ENCODE data around the gene HTD2. TPM values are rescaled to one million over a fixed set of nuclear protein-coding genes. Genes with fewer than 3 reads are reported as not detected.

HTD2 gene
- total and polyA plus RNA-seq, 2 donors (not counting 3 experiments of a cell fraction or from before 2014, with no cell fraction given) = 8.2 to 10.3 TPM

DNA sequence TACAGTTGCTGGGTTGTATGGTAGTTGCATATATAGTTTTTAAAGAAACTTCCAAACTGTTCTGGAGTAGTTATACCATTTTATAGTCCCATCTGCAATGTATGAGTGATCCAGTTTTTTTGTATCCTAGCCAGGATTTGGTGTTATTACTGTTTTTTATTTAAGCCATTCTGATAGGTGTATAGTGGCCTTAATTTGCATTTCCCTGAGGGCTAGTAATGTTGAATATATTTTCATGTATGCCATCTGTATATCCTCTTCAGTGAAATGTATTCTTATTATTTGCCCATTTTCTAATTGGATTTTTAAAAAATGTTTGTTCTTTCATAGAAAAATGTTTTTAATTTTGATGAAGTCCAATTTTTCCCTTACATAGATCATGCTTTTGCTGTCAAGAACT lies 55.5 kb downstream of the HTD2 start:
- H3K9me1 ChIP-seq (replicated peaks; ENCODE audit: control insufficient read depth, extremely low read depth, insufficient read depth, low read length) = no peaks in the 10 kb centered on the region
- dilution Hi-C loops (cut with MboI; ENCODE audit: extremely low pct_ligation_motif_present, low sequenced_read_pairs) (no loop called here), intact Hi-C loops (cut with micrococcal nuclease) (no loop called here)
- H3K9ac ChIP-seq (replicated peaks; ENCODE audit: extremely low read depth, insufficient read depth, low read length) = no peak overlapping the region
- no peaks in the 10 kb centered on the region for H4K20me1 ChIP-seq (replicated peaks; ENCODE audit: control insufficient read depth, extremely low read depth, insufficient read depth, low read length)
- no peak overlapping the region for H3K4me3 ChIP-seq (replicated peaks in 1 of 3; ENCODE audit: insufficient read depth in 1 of 3, low read depth in 1 of 3, low read length in 3 of 3)
- CTCF ChIA-PET = no interaction called here
- H3K36me3 ChIP-seq (ENCODE audit: control insufficient read depth in 2 of 2, extremely low read depth in 1 of 2, insufficient read depth in 2 of 2, low read length in 2 of 2) = no peaks in the 10 kb centered on the region
- DNase-seq (ENCODE audit: low read depth, low spot score) (no peak), FAIRE-seq (no peak)
- BruUV-seq (replicated peaks) = no TSS peak
- H2AFZ ChIP-seq (ENCODE audit: low read depth, low read length) = no peak overlapping the region
- TF ChIP-seq, protein P1, sequence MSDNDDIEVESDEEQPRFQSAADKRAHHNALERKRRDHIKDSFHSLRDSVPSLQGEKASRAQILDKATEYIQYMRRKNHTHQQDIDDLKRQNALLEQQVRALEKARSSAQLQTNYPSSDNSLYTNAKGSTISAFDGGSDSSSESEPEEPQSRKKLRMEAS (IDR thresholded peaks at IDR 0.05; ENCODE audit: insufficient read depth, insufficient read length) = no peak
- TF ChIP-seq, protein P2, sequence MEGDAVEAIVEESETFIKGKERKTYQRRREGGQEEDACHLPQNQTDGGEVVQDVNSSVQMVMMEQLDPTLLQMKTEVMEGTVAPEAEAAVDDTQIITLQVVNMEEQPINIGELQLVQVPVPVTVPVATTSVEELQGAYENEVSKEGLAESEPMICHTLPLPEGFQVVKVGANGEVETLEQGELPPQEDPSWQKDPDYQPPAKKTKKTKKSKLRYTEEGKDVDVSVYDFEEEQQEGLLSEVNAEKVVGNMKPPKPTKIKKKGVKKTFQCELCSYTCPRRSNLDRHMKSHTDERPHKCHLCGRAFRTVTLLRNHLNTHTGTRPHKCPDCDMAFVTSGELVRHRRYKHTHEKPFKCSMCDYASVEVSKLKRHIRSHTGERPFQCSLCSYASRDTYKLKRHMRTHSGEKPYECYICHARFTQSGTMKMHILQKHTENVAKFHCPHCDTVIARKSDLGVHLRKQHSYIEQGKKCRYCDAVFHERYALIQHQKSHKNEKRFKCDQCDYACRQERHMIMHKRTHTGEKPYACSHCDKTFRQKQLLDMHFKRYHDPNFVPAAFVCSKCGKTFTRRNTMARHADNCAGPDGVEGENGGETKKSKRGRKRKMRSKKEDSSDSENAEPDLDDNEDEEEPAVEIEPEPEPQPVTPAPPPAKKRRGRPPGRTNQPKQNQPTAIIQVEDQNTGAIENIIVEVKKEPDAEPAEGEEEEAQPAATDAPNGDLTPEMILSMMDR (IDR thresholded peaks at IDR 0.05; ENCODE audit: extremely low read depth in 1 of 2, insufficient read depth in 1 of 2, low read depth in 1 of 2, low read length in 2 of 2) = no peak
- no peak for TF ChIP-seq POLR2AphosphoS5 (IDR thresholded peaks at IDR 0.05; ENCODE audit: insufficient read depth, low read depth, low read length)
- no peaks in the 10 kb centered on the region for H3K9me3 ChIP-seq (replicated peaks; ENCODE audit: control insufficient read depth, insufficient read depth, low read length)
- no peaks in the 10 kb centered on the region for H3K79me2 ChIP-seq (ENCODE audit: control insufficient read depth, insufficient read depth, low read length)
- H3K4me2 ChIP-seq (ENCODE audit: insufficient read depth, low read length) = no peak overlapping the region
- no peaks in the 10 kb centered on the region for H3K27me3 ChIP-seq (ENCODE audit: control insufficient read depth in 2 of 2, insufficient read depth in 2 of 2, low read length in 2 of 2)
- no peak overlapping the region for H3K27ac ChIP-seq (ENCODE audit: insufficient read depth, low read depth, low read length)
- H3K4me1 ChIP-seq (ENCODE audit: control insufficient read depth, extremely low read depth, insufficient read depth, low read length) = no peaks in the 10 kb centered on the region
- POLR2A ChIA-PET = no interaction called here

DNA sequence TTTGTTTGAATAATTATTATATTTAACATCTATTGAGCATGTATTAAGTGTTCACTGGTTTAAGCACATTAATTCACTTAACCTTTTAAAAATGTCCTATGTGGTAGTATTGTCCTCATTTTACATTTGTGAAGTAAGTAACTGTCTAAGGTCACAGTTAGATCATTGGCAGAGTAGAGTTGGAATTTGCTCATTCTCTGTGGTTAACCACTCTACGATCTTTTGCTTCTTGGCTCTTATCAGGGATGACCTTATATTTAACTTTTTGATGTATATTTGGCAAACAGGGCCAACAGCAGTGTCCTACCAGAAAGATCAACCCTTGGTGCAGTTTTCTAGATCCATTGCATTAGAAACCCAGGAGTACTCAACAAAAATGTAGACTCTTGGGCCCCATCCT lies 60.4 kb downstream of the HTD2 start:
- no peak for FAIRE-seq
- no peak overlapping the region for H3K4me2 ChIP-seq (ENCODE audit: insufficient read depth, low read length)
- no peaks in the 10 kb centered on the region for H3K4me1 ChIP-seq (ENCODE audit: control insufficient read depth, extremely low read depth, insufficient read depth, low read length)
- ChIA-PET POLR2A (no interaction called here), CTCF (interaction anchor here (1.0 to 1.4 kb wide), 3 partner anchors 17 to 48 kb away, joined by 3 to 4 read pairs (median 4); no protein-coding TSS in a partner anchor)
- intact Hi-C loops (cut with micrococcal nuclease) (no loop called here), dilution Hi-C loops (cut with MboI; ENCODE audit: extremely low pct_ligation_motif_present, low sequenced_read_pairs) (no loop called here)
- H3K27ac ChIP-seq (ENCODE audit: insufficient read depth, low read depth, low read length) = no peak overlapping the region
- H3K4me3 ChIP-seq (replicated peaks in 1 of 3; ENCODE audit: insufficient read depth in 1 of 3, low read depth in 1 of 3, low read length in 3 of 3) = no peak overlapping the region
- H3K36me3 ChIP-seq (ENCODE audit: control insufficient read depth in 2 of 2, extremely low read depth in 1 of 2, insufficient read depth in 2 of 2, low read length in 2 of 2) = peaks cover 0 to 2% of the 10 kb centered on the region in 2 experiments
- TF ChIP-seq MYC (IDR thresholded peaks at IDR 0.05; ENCODE audit: low read depth, low read length) = no peak
- TF ChIP-seq, protein P1 (IDR thresholded peaks at IDR 0.05; ENCODE audit: insufficient read depth, insufficient read length) = no peak
- no peak for TF ChIP-seq JUN (IDR thresholded peaks at IDR 0.05; ENCODE audit: borderline replicate concordance, insufficient read depth, insufficient read length, low read depth)
- no peak for TF ChIP-seq POLR2A (IDR thresholded peaks at IDR 0.05; ENCODE audit: low read depth, low read length)
- TF ChIP-seq, protein P2 (IDR thresholded peaks at IDR 0.05; ENCODE audit: extremely low read depth in 1 of 2, insufficient read depth in 1 of 2, low read depth in 1 of 2, low read length in 2 of 2) = no peak
- TF ChIP-seq GATA2 (IDR thresholded peaks at IDR 0.05; ENCODE audit: insufficient read depth, insufficient read length, low read depth, low read length) = no peak
- TF ChIP-seq FOS (IDR thresholded peaks at IDR 0.05; ENCODE audit: borderline replicate concordance, insufficient read depth, low read length) = no peak
- TF ChIP-seq EZH2 (IDR thresholded peaks at IDR 0.05; ENCODE audit: borderline replicate concordance, low read depth, low read length, severe bottlenecking) = no peak
- TF ChIP-seq POLR2AphosphoS5 (IDR thresholded peaks at IDR 0.05; ENCODE audit: insufficient read depth, low read depth, low read length) = no peak
- H3K9me3 ChIP-seq (replicated peaks; ENCODE audit: control insufficient read depth, insufficient read depth, low read length) = no peaks in the 10 kb centered on the region
- no peaks in the 10 kb centered on the region for H3K79me2 ChIP-seq (ENCODE audit: control insufficient read depth, insufficient read depth, low read length)
- no peak for DNase-seq (ENCODE audit: low read depth, low spot score)
- H3K9ac ChIP-seq (replicated peaks; ENCODE audit: extremely low read depth, insufficient read depth, low read length) = no peak overlapping the region
- H3K9me1 ChIP-seq (replicated peaks; ENCODE audit: control insufficient read depth, extremely low read depth, insufficient read depth, low read length) = no peaks in the 10 kb centered on the region
- H3K27me3 ChIP-seq (ENCODE audit: control insufficient read depth in 2 of 2, insufficient read depth in 2 of 2, low read length in 2 of 2) = no peaks in the 10 kb centered on the region
- no peak overlapping the region for H2AFZ ChIP-seq (ENCODE audit: low read depth, low read length)
- BruUV-seq (replicated peaks) = no TSS peak
- H4K20me1 ChIP-seq (replicated peaks; ENCODE audit: control insufficient read depth, extremely low read depth, insufficient read depth, low read length) = no peaks in the 10 kb centered on the region

Measured in endothelial cell of umbilical vein (primary cell).